ENCODE measurements around the gene COL4A6.

COL4A6 gene

GRCh38 chrX:108275732-108276131 is 162.5 kb downstream of the COL4A6 start:
- DNase-seq (ENCODE audit: low spot score in 2 of 2) (no peak), ATAC-seq (replicated peaks; ENCODE audit: extremely low read depth, poor library complexity, severe bottlenecking) (no peak)
- peaks cover 5% of the 10 kb centered on the region for H3K4me1 Mint-ChIP-seq
- no peaks in the 10 kb centered on the region for H3K27me3 Mint-ChIP-seq
- H3K9me3 Mint-ChIP-seq = peaks cover 5% of the 10 kb centered on the region
- no peaks in the 10 kb centered on the region for H3K36me3 Mint-ChIP-seq (ENCODE audit: insufficient read depth)
- no peak overlapping the region for H3K27ac Mint-ChIP-seq (ENCODE audit: low read depth)
- no peak overlapping the region for H3K4me3 Mint-ChIP-seq

GRCh38 chrX:108271397-108271787 is 166.8 kb downstream of the COL4A6 start:
- no peaks in the 10 kb centered on the region for H3K27me3 Mint-ChIP-seq
- no peaks in the 10 kb centered on the region for H3K36me3 Mint-ChIP-seq (ENCODE audit: insufficient read depth)
- peaks cover 5% of the 10 kb centered on the region for H3K9me3 Mint-ChIP-seq
- H3K27ac Mint-ChIP-seq (ENCODE audit: low read depth) = no peak overlapping the region
- peaks cover 5% of the 10 kb centered on the region for H3K4me1 Mint-ChIP-seq
- ATAC-seq (replicated peaks; ENCODE audit: extremely low read depth, poor library complexity, severe bottlenecking) (no peak), DNase-seq (ENCODE audit: low spot score in 2 of 2) (no peak)
- H3K4me3 Mint-ChIP-seq = no peak overlapping the region

- H3K36me3 Mint-ChIP-seq (ENCODE audit: insufficient read depth) = no peaks in the 10 kb centered on the region
- no peak for DNase-seq (ENCODE audit: low spot score in 2 of 2)
- H3K4me3 Mint-ChIP-seq = no peak overlapping the region
- no peak for ATAC-seq (replicated peaks; ENCODE audit: extremely low read depth, poor library complexity, severe bottlenecking)
- no peak overlapping the region for H3K27ac Mint-ChIP-seq (ENCODE audit: low read depth)
- peaks cover 5% of the 10 kb centered on the region for H3K4me1 Mint-ChIP-seq
- H3K27me3 Mint-ChIP-seq = peaks cover 5% of the 10 kb centered on the region
- H3K9me3 Mint-ChIP-seq = peaks cover 5% of the 10 kb centered on the region
Observed at GRCh38 chrX:108270739-108271396, 167.4 kb downstream of the COL4A6 start.

- peaks cover 5% of the 10 kb centered on the region for H3K4me1 Mint-ChIP-seq
- no peak overlapping the region for H3K4me3 Mint-ChIP-seq
- ATAC-seq (replicated peaks; ENCODE audit: extremely low read depth, poor library complexity, severe bottlenecking) (no peak), DNase-seq (ENCODE audit: low spot score in 2 of 2) (no peak)
- peaks cover 5% of the 10 kb centered on the region for H3K9me3 Mint-ChIP-seq
- peaks cover 9% of the 10 kb centered on the region for H3K27me3 Mint-ChIP-seq
- no peak overlapping the region for H3K27ac Mint-ChIP-seq (ENCODE audit: low read depth)
- no peaks in the 10 kb centered on the region for H3K36me3 Mint-ChIP-seq (ENCODE audit: insufficient read depth)
Observed at GRCh38 chrX:108270280-108270679, 167.9 kb downstream of the COL4A6 start.

GRCh38 chrX:108268434-108269080 is 169.7 kb downstream of the COL4A6 start:
- no peak overlapping the region for H3K27ac Mint-ChIP-seq (ENCODE audit: low read depth)
- H3K4me3 Mint-ChIP-seq = no peak overlapping the region
- H3K4me1 Mint-ChIP-seq = peaks cover 5% of the 10 kb centered on the region
- H3K36me3 Mint-ChIP-seq (ENCODE audit: insufficient read depth) = no peaks in the 10 kb centered on the region
- ATAC-seq (replicated peaks; ENCODE audit: extremely low read depth, poor library complexity, severe bottlenecking) (no peak), DNase-seq (ENCODE audit: low spot score in 2 of 2) (no peak)
- peaks cover 9% of the 10 kb centered on the region for H3K27me3 Mint-ChIP-seq
- H3K9me3 Mint-ChIP-seq = no peaks in the 10 kb centered on the region

GRCh38 chrX:108267557-108267956 is 170.7 kb downstream of the COL4A6 start:
- Mint-ChIP-seq H3K4me1 (peaks cover 5% of the 10 kb centered on the region), H3K4me3 (no peak overlapping the region), H3K9me3 (no peaks in the 10 kb centered on the region), H3K36me3 (ENCODE audit: insufficient read depth) (no peaks in the 10 kb centered on the region), H3K27me3 (peaks cover 9% of the 10 kb centered on the region), H3K27ac (ENCODE audit: low read depth) (no peak overlapping the region)
- ATAC-seq (replicated peaks; ENCODE audit: extremely low read depth, poor library complexity, severe bottlenecking) (no peak), DNase-seq (ENCODE audit: low spot score in 2 of 2) (no peak)

- H3K36me3 Mint-ChIP-seq (ENCODE audit: insufficient read depth) = no peaks in the 10 kb centered on the region
- ATAC-seq (replicated peaks; ENCODE audit: extremely low read depth, poor library complexity, severe bottlenecking) (no peak), DNase-seq (ENCODE audit: low spot score in 2 of 2) (no peak)
- H3K27ac Mint-ChIP-seq (ENCODE audit: low read depth) = no peak overlapping the region
- H3K4me3 Mint-ChIP-seq = no peak overlapping the region
- no peaks in the 10 kb centered on the region for H3K4me1 Mint-ChIP-seq
- no peaks in the 10 kb centered on the region for H3K9me3 Mint-ChIP-seq
- peaks cover 9% of the 10 kb centered on the region for H3K27me3 Mint-ChIP-seq
Observed at GRCh38 chrX:108264376-108264775, 173.8 kb downstream of the COL4A6 start.

GRCh38 chrX:108261549-108262203 is 176.5 kb downstream of the COL4A6 start:
- Mint-ChIP-seq H3K9me3 (no peaks in the 10 kb centered on the region), H3K36me3 (ENCODE audit: insufficient read depth) (no peaks in the 10 kb centered on the region), H3K27ac (ENCODE audit: low read depth) (no peak overlapping the region), H3K4me1 (no peaks in the 10 kb centered on the region), H3K27me3 (peaks cover 20% of the 10 kb centered on the region), H3K4me3 (no peak overlapping the region)
- DNase-seq (ENCODE audit: low spot score in 2 of 2) (no peak), ATAC-seq (replicated peaks; ENCODE audit: extremely low read depth, poor library complexity, severe bottlenecking) (no peak)

GRCh38 chrX:108257556-108257955 is 180.7 kb downstream of the COL4A6 start:
- H3K4me3 Mint-ChIP-seq = no peak overlapping the region
- no peak for DNase-seq (ENCODE audit: low spot score in 2 of 2)
- H3K36me3 Mint-ChIP-seq (ENCODE audit: insufficient read depth) = no peaks in the 10 kb centered on the region
- ATAC-seq (replicated peaks; ENCODE audit: extremely low read depth, poor library complexity, severe bottlenecking) = no peak
- H3K4me1 Mint-ChIP-seq = no peaks in the 10 kb centered on the region
- H3K27me3 Mint-ChIP-seq = peaks cover 27% of the 10 kb centered on the region
- H3K27ac Mint-ChIP-seq (ENCODE audit: low read depth) = no peak overlapping the region
- H3K9me3 Mint-ChIP-seq = no peaks in the 10 kb centered on the region

GRCh38 chrX:108254636-108255035 is 183.6 kb downstream of the COL4A6 start:
- no peak for ATAC-seq (replicated peaks; ENCODE audit: extremely low read depth, poor library complexity, severe bottlenecking)
- no peak for DNase-seq (ENCODE audit: low spot score in 2 of 2)
- Mint-ChIP-seq H3K27ac (ENCODE audit: low read depth) (no peak overlapping the region), H3K27me3 (peaks cover 27% of the 10 kb centered on the region), H3K36me3 (ENCODE audit: insufficient read depth) (no peaks in the 10 kb centered on the region), H3K4me3 (no peak overlapping the region), H3K4me1 (no peaks in the 10 kb centered on the region), H3K9me3 (peaks cover 5% of the 10 kb centered on the region)

- H3K27me3 Mint-ChIP-seq = peaks cover 23% of the 10 kb centered on the region
- H3K9me3 Mint-ChIP-seq = peaks cover 5% of the 10 kb centered on the region
- ATAC-seq (replicated peaks; ENCODE audit: extremely low read depth, poor library complexity, severe bottlenecking) (no peak), DNase-seq (ENCODE audit: low spot score in 2 of 2) (no peak)
- H3K4me1 Mint-ChIP-seq = no peaks in the 10 kb centered on the region
- H3K27ac Mint-ChIP-seq (ENCODE audit: low read depth) = no peak overlapping the region
- H3K36me3 Mint-ChIP-seq (ENCODE audit: insufficient read depth) = no peaks in the 10 kb centered on the region
- H3K4me3 Mint-ChIP-seq = no peak overlapping the region
Observed at GRCh38 chrX:108250654-108251579, 187.3 kb downstream of the COL4A6 start.

- H3K27me3 Mint-ChIP-seq = peaks cover 7% of the 10 kb centered on the region
- no peak overlapping the region for H3K4me3 Mint-ChIP-seq
- H3K4me1 Mint-ChIP-seq = no peaks in the 10 kb centered on the region
- ATAC-seq (replicated peaks; ENCODE audit: extremely low read depth, poor library complexity, severe bottlenecking) = no peak
- no peak for DNase-seq (ENCODE audit: low spot score in 2 of 2)
- no peaks in the 10 kb centered on the region for H3K36me3 Mint-ChIP-seq (ENCODE audit: insufficient read depth)
- H3K27ac Mint-ChIP-seq (ENCODE audit: low read depth) = no peak overlapping the region
- no peaks in the 10 kb centered on the region for H3K9me3 Mint-ChIP-seq
Observed at GRCh38 chrX:108246304-108246954, 191.8 kb downstream of the COL4A6 start.
